ENCODE data around the gene RPAP3. TPM values are rescaled to one million over a fixed set of nuclear protein-coding genes. Genes with fewer than 3 reads are reported as not detected.

Gene RPAP3
- total RNA-seq, 3 donors from 2014 or later = 11.4 to 25.0 (median 18.7) TPM

DNA sequence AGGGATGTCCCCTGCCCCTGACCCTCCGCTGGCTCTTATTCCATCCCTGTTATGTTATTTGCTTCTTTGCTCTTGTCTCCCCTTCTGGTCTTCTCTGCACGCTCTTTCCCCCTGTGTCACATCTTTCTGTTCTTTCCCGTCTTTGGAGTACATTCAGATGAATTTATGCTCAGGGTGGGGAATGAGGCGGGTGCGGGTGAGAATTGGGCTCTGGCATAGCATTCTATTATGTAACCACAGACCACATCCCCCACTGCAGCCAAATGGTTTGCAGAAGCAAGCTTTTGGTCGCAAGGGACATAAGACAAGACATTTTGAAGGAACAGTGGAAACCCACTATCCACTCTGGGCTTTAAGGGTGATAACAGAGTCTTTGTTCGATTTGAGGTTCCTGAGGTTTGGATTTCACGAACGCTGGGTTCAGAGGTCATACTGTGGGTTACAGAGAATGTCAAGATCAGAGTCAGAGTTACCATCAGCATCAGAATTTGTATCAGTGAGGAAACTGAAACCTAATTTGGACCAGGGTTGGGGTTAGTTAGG is 15.7 kb upstream of the RPAP3 start:
- intact Hi-C loops (cut with DNase I; ENCODE audit: low total_unique reads) = loop anchor here (10.0 kb wide), 1 partner anchor 53 kb away; the partner anchor contains the start of gene SLC48A1
- TF ChIP-seq, protein P1, sequence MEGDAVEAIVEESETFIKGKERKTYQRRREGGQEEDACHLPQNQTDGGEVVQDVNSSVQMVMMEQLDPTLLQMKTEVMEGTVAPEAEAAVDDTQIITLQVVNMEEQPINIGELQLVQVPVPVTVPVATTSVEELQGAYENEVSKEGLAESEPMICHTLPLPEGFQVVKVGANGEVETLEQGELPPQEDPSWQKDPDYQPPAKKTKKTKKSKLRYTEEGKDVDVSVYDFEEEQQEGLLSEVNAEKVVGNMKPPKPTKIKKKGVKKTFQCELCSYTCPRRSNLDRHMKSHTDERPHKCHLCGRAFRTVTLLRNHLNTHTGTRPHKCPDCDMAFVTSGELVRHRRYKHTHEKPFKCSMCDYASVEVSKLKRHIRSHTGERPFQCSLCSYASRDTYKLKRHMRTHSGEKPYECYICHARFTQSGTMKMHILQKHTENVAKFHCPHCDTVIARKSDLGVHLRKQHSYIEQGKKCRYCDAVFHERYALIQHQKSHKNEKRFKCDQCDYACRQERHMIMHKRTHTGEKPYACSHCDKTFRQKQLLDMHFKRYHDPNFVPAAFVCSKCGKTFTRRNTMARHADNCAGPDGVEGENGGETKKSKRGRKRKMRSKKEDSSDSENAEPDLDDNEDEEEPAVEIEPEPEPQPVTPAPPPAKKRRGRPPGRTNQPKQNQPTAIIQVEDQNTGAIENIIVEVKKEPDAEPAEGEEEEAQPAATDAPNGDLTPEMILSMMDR (IDR thresholded peaks at IDR 0.05) = no peak
- no peak for TF ChIP-seq POLR2AphosphoS5 (IDR thresholded peaks at IDR 0.05)
- TF ChIP-seq POLR2A (IDR thresholded peaks at IDR 0.05) = no peak
- no peak overlapping the region for H3K4me3 ChIP-seq
- no peaks in the 10 kb centered on the region for H3K27me3 ChIP-seq
- H3K36me3 ChIP-seq = no peaks in the 10 kb centered on the region
- peak overlapping the region in 1 of 2 donors; percentile 23 for H3K27ac ChIP-seq
- no peaks in the 10 kb centered on the region for H3K9me3 ChIP-seq
- peaks cover 11 to 17% of the 10 kb centered on the region in 2 donors for H3K4me1 ChIP-seq
- DNase-seq (ENCODE audit: low spot score in 2 of 2) = peak in 1 of 2 donors; percentile 17

DNA sequence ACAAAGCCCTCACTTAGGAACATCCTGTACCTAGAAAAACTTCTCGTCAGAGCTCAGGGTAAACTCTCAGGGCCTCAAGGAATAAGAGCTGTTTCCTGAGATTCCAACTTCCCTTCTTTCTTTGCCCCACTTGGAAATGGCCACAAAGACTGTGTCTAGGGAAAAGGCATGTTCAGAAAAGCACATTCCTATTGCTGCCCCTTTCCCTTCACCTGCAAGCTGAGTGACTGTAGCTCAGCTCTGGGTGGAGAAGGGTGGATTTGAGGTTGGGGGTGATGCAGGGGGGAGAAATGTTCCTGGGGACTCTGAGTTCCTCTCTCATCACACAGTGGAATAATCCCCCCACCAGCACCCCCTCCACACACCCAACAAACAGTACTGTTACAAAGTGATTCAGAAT is 12.7 kb upstream of the RPAP3 start:
- DNase-seq (ENCODE audit: low spot score in 2 of 2) = peak in 1 of 2 donors; percentile 10
- Histone ChIP-seq H3K27me3 (no peaks in the 10 kb centered on the region), H3K36me3 (no peaks in the 10 kb centered on the region), H3K27ac (peak overlapping the region; percentile 83 to 98), H3K4me1 (peaks cover 26 to 32% of the 10 kb centered on the region in 2 donors), H3K4me3 (no peak overlapping the region), H3K9me3 (no peaks in the 10 kb centered on the region)
- intact Hi-C loops (cut with DNase I; ENCODE audit: low total_unique reads) = no loop called here
- TF ChIP-seq POLR2AphosphoS5 (IDR thresholded peaks at IDR 0.05) = no peak
- TF ChIP-seq, protein P1 (IDR thresholded peaks at IDR 0.05) = no peak

DNA sequence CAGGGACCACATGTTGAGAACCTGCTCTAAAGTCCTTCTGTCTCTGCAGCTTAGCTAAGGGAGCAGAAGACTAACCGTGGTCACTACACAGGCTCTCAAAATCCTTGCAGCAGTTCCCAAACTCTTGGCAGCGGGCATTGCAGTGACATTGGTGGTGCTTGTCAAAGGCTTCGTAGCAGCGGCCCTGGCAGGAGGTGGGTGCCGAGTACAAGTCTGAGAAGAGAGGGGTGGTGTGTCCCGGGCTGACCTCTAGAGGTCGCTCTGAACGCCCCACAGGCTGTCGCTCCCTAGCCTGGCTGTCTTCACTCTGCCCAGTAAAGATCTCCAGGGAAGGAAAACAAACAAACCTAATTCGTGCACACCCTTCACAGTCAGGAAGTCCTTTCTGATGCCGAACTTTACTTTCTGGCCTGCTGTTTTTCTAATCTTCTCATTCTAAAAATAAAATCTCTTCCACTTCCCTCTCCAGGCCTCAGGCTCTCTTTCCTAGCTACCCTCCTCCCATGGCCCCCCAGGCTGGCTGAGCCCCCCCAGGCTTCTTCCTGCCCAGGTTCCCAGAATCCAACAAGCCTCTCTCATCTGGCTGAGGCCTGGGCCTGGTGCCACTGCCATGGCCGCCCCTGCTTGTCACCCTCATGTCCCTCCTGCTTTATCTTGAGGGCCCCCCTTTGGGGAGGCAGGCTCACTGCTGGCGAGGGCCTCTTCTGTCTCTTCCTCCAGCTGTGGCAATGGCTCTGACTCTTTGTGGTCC is 11.8 kb upstream of the RPAP3 start:
- intact Hi-C loops (cut with DNase I; ENCODE audit: low total_unique reads) = no loop called here

DNA sequence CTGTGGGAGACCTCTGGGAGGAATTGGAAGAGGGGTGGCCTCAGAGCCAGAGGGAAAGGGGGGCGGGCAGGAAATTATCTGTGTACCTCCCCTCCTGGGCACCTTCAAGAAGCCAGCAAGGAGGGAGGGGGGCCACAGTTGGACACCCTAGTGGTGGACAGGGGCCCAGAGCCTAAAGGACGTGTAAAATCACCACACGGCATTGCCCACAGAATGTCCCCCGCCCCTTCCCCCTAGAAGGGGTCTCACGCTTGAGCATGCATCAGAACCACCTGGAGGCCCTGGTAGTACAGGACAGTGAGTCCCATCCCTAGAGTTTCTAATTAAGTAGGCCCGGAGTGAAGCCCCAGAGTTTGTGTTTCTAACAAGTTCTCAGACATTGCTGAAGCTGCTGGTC is 11.2 kb upstream of the RPAP3 start:
- TF ChIP-seq, protein P1 (IDR thresholded peaks at IDR 0.05) = no peak
- TF ChIP-seq POLR2AphosphoS5 (IDR thresholded peaks at IDR 0.05) = no peak
- no peak for TF ChIP-seq POLR2A (IDR thresholded peaks at IDR 0.05)
- H3K4me3 ChIP-seq = no peak overlapping the region
- H3K27me3 ChIP-seq = no peaks in the 10 kb centered on the region
- no peaks in the 10 kb centered on the region for H3K36me3 ChIP-seq
- peaks cover 26 to 32% of the 10 kb centered on the region in 2 donors for H3K4me1 ChIP-seq
- intact Hi-C loops (cut with DNase I; ENCODE audit: low total_unique reads) = no loop called here
- no peak for DNase-seq (ENCODE audit: low spot score in 2 of 2)
- H3K9me3 ChIP-seq = no peaks in the 10 kb centered on the region
- peak overlapping the region; percentile 83 to 98 for H3K27ac ChIP-seq

More for the DNA sequence above, 11.8 kb upstream of the RPAP3 start:
- H3K9me3 ChIP-seq = no peaks in the 10 kb centered on the region
- TF ChIP-seq POLR2AphosphoS5 (IDR thresholded peaks at IDR 0.05) (no peak), POLR2A (IDR thresholded peaks at IDR 0.05) (no peak)
- TF ChIP-seq, protein P1 (IDR thresholded peaks at IDR 0.05) = peak in 2 of 3 donors; percentile 60 to 73
- no peaks in the 10 kb centered on the region for H3K36me3 ChIP-seq
- peak overlapping the region; percentile 83 to 98 for H3K27ac ChIP-seq
- peaks cover 26 to 32% of the 10 kb centered on the region in 2 donors for H3K4me1 ChIP-seq
- H3K4me3 ChIP-seq = no peak overlapping the region
- no peaks in the 10 kb centered on the region for H3K27me3 ChIP-seq
- peak; percentile 61 to 78 for DNase-seq (ENCODE audit: low spot score in 2 of 2)
